MM.1S (cell line): ENCODE data around the gene DAD1.

Source experiments
- DNase-seq: peaks from one replicate; pipeline ENCODE4 v3.0.0-alpha.2; 2015
- H2AFZ ChIP-seq: fragments of 300-600 bp; sonication (generic); 2 replicates; pipeline ENCODE4 v1.6.0; 2016; ENCODE audit warnings: antibody characterized with exemption, low read length
- H3F3A ChIP-seq: fragments of 300-600 bp; sonication (generic); 2 replicates; pipeline ENCODE4 v1.6.1; 2016; ENCODE audit warnings: mild to moderate bottlenecking, antibody characterized with exemption, low read length, moderate library complexity, mixed read lengths; ENCODE audit not compliant: insufficient read depth
- H3K27ac ChIP-seq: fragments of 300-600 bp; sonication (generic); 2 replicates; pipeline ENCODE4 v1.5.1; 2016; ENCODE audit warnings: mild to moderate bottlenecking, low read length
- H3K27me3 ChIP-seq: fragments of 300-600 bp; sonication (generic); replicated peaks from 2 replicates; pipeline ENCODE4 v1.6.0; 2016; ENCODE audit warnings: low read length; ENCODE audit not compliant: insufficient read depth
- H3K36me3 ChIP-seq: fragments of 300-600 bp; sonication (generic); replicated peaks from 2 replicates; pipeline ENCODE4 v1.6.1; 2016; ENCODE audit warnings: mild to moderate bottlenecking, low read length, mixed read lengths; ENCODE audit not compliant: insufficient read depth
- H3K4me1 ChIP-seq: fragments of 300-600 bp; sonication (generic); 2 replicates; pipeline ENCODE4 v1.6.1; 2016; ENCODE audit warnings: low read length, mixed read lengths
- H3K4me2 ChIP-seq: fragments of 300-600 bp; sonication (generic); 2 replicates; pipeline ENCODE4 v1.6.0; 2016; ENCODE audit warnings: low read depth, low read length
- H3K4me3 ChIP-seq: fragments of 300-600 bp; sonication (generic); 2 replicates; pipeline ENCODE4 v1.5.1; 2016; ENCODE audit warnings: low read length, mixed read lengths
- H3K79me2 ChIP-seq: fragments of 300-600 bp; sonication (generic); 2 replicates; pipeline ENCODE4 v1.6.1; 2016; ENCODE audit warnings: mixed run types, low read length, mixed read lengths
- H3K9ac ChIP-seq: fragments of 300-600 bp; sonication (generic); 2 replicates; pipeline ENCODE4 v1.6.1; 2016; ENCODE audit warnings: low read length, mixed read lengths
- H3K9me2 ChIP-seq: fragments of 300-600 bp; sonication (generic); replicated peaks from 2 replicates; pipeline ENCODE4 v1.6.1; 2016; ENCODE audit warnings: mild to moderate bottlenecking, low read length, mixed read lengths; ENCODE audit not compliant: insufficient read depth
- H3K9me3 ChIP-seq: fragments of 300-600 bp; sonication (generic); replicated peaks from 2 replicates; pipeline ENCODE4 v1.6.1; 2016; ENCODE audit warnings: mild to moderate bottlenecking, low read length, mixed read lengths; ENCODE audit not compliant: insufficient read depth
- H4K20me1 ChIP-seq: fragments of 300-600 bp; sonication (generic); 2 replicates; pipeline ENCODE4 v1.6.1; 2016; ENCODE audit warnings: mild to moderate bottlenecking, low read length, moderate library complexity, mixed read lengths; ENCODE audit not compliant: insufficient read depth
- CTCF ChIP-seq: fragments of 300-600 bp; sonication (generic); IDR thresholded peaks from 2 replicates; pipeline ENCODE4 v1.5.1; 2016; ENCODE audit warnings: antibody characterized with exemption, low read length, mixed read lengths
- EZH2 ChIP-seq: fragments of 300-600 bp; sonication (generic); optimal IDR thresholded peaks from 2 replicates; pipeline ENCODE3; 2017; ENCODE audit warnings: low read depth, mild to moderate bottlenecking, antibody characterized with exemption, low read length, mixed read lengths
- EZH2phosphoT487 ChIP-seq: fragments of 300-600 bp; sonication (generic); IDR thresholded peaks from 2 replicates; pipeline ENCODE4 v1.6.1; 2018; ENCODE audit warnings: antibody characterized with exemption, low read length

DAD1 gene

GRCh38 chr14:22600027-22600426 is 11.0 kb upstream of the DAD1 start:
- TF ChIP-seq EZH2 (no peak), EZH2phosphoT487 (no peak), CTCF (no peak)
- Histone ChIP-seq H3K4me3 (peak overlapping the region; percentile 92), H3K4me1 (peaks cover 34% of the 10 kb centered on the region), H4K20me1 (no peaks in the 10 kb centered on the region), H3K9ac (peak overlapping the region; percentile 96), H3K36me3 (no peaks in the 10 kb centered on the region), H2AFZ (no peak overlapping the region), H3K4me2 (peak overlapping the region; percentile 97), H3K27ac (peak overlapping the region; percentile 94; the same call in 1 of the 2 replicates), H3K27me3 (no peaks in the 10 kb centered on the region), H3K79me2 (peaks cover 56% of the 10 kb centered on the region), H3K9me3 (no peaks in the 10 kb centered on the region), H3K9me2 (no peaks in the 10 kb centered on the region), H3F3A (peaks cover 28% of the 10 kb centered on the region)
- peak; percentile 10 for DNase-seq

- Histone ChIP-seq H2AFZ (no peak overlapping the region), H3K4me3 (peak overlapping the region; percentile 92), H3K9ac (peak overlapping the region; percentile 96), H3K27ac (peak overlapping the region; percentile 94), H3K27me3 (no peaks in the 10 kb centered on the region), H3K9me3 (no peaks in the 10 kb centered on the region), H3K9me2 (no peaks in the 10 kb centered on the region), H3K36me3 (no peaks in the 10 kb centered on the region), H3K79me2 (peaks cover 54% of the 10 kb centered on the region), H4K20me1 (no peaks in the 10 kb centered on the region), H3F3A (peaks cover 28% of the 10 kb centered on the region), H3K4me1 (peaks cover 31% of the 10 kb centered on the region), H3K4me2 (peak overlapping the region; percentile 97)
- peak; percentile 6 for DNase-seq
- no peak for TF ChIP-seq EZH2phosphoT487
These were observed 10.3 kb upstream of the DAD1 start for GRCh38 chr14:22599349-22599748.

GRCh38 chr14:22598896-22599244 is 9.8 kb upstream of the DAD1 start:
- H3K9me2 ChIP-seq = no peaks in the 10 kb centered on the region
- H3K9ac ChIP-seq = peak overlapping the region; percentile 96
- DNase-seq = peak; percentile 57
- TF ChIP-seq CTCF (peak; percentile 27), EZH2phosphoT487 (no peak), EZH2 (no peak)
- H3K79me2 ChIP-seq = peaks cover 52% of the 10 kb centered on the region
- H3F3A ChIP-seq = peaks cover 28% of the 10 kb centered on the region
- no peaks in the 10 kb centered on the region for H3K27me3 ChIP-seq
- no peak overlapping the region for H2AFZ ChIP-seq
- no peaks in the 10 kb centered on the region for H3K36me3 ChIP-seq
- peak overlapping the region; percentile 92 for H3K4me3 ChIP-seq
- H3K4me1 ChIP-seq = peaks cover 31% of the 10 kb centered on the region
- no peaks in the 10 kb centered on the region for H4K20me1 ChIP-seq
- peak overlapping the region; percentile 97 for H3K4me2 ChIP-seq
- H3K27ac ChIP-seq = peak overlapping the region; percentile 94
- H3K9me3 ChIP-seq = no peaks in the 10 kb centered on the region

GRCh38 chr14:22598099-22598895 is 9.3 kb upstream of the DAD1 start, which contains the start of gene ABHD4:
TSS of gene ABHD4 (plus strand) at chr14:22598300. CDS start at chr14:22598307, 7 bp downstream.
- Histone ChIP-seq H3K9me3 (no peaks in the 10 kb centered on the region), H3K79me2 (peaks cover 47% of the 10 kb centered on the region), H3K9me2 (no peaks in the 10 kb centered on the region), H3K4me1 (peaks cover 31% of the 10 kb centered on the region), H3K4me3 (peak within 1 kb of the TSS; percentile 92), H2AFZ (peak within 1 kb of the TSS; percentile 43), H3K4me2 (peak within 1 kb of the TSS; percentile 97), H3K27ac (peak within 1 kb of the TSS; percentile 94), H4K20me1 (no peaks in the 10 kb centered on the region), H3K9ac (peak within 1 kb of the TSS; percentile 96), H3K27me3 (no peaks in the 10 kb centered on the region), H3K36me3 (no peaks in the 10 kb centered on the region), H3F3A (peaks cover 28% of the 10 kb centered on the region)
- DNase-seq = peak; percentile 60
- TF ChIP-seq EZH2phosphoT487 (no peak), EZH2 (no peak), CTCF (no peak)
